NCI-H748 (cell line): ENCODE data around the gene ENOX2.
"Not testable (repeated sequence)": the region's sequence is repeated elsewhere in the genome, so short reads cannot be mapped to it uniquely, and the experiment has no call there.

Experiments
- DNase-seq: peaks from one replicate; lab custom pipeline; 2025; ENCODE audit not compliant: unreplicated experiment; lab: John Stamatoyannopoulos, UW

Gene ENOX2

GRCh38 chrX:130769835-130770234 is 133.2 kb downstream of the ENOX2 start:
- DNase-seq, result no peak

DNA sequence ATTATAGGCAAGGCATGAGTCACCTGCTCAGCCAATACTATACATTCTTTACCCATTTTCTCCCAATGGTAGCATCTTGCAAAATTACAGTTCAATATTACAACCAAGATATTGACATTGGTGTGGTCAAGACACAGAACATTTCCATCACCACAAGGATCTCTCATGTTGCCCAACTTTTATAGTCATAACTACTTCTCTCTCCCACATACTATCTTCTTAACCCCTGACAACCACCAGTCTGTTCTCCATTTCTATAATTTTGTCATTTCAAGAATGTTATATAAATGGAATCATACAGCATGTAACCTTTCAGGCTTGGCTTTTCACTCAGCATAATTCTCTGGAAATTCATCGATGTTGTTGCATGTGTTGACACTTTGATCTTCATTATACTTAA is 144.9 kb downstream of the ENOX2 start:
- no peak for DNase-seq

GRCh38 chrX:130756233-130756632 is 146.8 kb downstream of the ENOX2 start:
- no peak for DNase-seq

- DNase-seq, result no peak
Measured at GRCh38 chrX:130754353-130754752, 148.7 kb downstream of the ENOX2 start.

- DNase-seq, result no peak
Measured at GRCh38 chrX:130746709-130747342, 156.2 kb downstream of the ENOX2 start.

DNA sequence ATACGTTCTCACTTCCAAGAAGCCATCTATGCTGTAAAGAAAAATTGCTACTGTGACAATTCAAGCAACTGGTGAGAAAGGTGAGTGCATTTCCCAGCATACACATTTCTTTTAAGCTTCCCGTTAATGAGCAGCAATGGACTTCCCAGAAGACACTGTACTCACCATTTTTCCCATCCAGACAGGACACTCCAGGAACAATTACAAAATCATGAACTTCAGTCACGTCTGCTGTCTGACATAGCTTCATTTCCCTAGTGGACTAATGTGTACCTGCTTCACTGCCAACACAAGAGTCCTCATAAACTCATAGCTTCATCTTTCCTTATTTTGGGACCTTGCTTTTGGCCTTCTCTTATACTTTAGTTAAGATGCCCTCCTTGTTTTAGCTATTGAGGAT is 156.9 kb downstream of the ENOX2 start:
- no peak for DNase-seq

GRCh38 chrX:130741584-130741983 is 161.4 kb downstream of the ENOX2 start:
- DNase-seq, result peak; percentile 46

DNA sequence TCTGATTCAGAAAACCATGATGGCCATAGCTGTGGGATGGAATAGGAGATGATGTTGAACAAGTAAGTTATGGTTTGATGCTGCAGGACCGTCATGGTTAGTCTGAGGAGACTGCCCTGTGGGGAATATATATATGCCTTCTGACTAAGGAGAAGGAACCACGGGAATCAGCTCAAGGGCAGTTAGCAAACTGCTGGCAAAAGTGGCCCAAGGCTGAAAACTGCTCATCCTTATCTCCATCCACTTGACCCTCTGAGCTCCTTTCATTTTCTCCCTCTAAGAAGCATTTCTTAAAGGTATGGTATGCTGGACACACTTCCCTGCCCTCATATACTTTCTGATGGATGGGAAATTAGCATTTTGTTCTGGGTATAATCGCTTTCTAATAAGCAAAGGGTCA is 161.9 kb downstream of the ENOX2 start:
- no peak for DNase-seq

GRCh38 chrX:130738638-130739195 is 164.3 kb downstream of the ENOX2 start:
- DNase-seq, result peak; percentile 48

- DNase-seq, result no peak
Measured at GRCh38 chrX:130734713-130735112, 168.3 kb downstream of the ENOX2 start.

- DNase-seq, result no peak
Measured at GRCh38 chrX:130728208-130728607, 174.8 kb downstream of the ENOX2 start.

- DNase-seq, result no peak
Measured at GRCh38 chrX:130726661-130727060, 176.3 kb downstream of the ENOX2 start.

GRCh38 chrX:130725519-130725918 is 177.5 kb downstream of the ENOX2 start:
- DNase-seq, result no peak

GRCh38 chrX:130719413-130719812 is 183.6 kb downstream of the ENOX2 start:
- peak; percentile 4 for DNase-seq

DNA sequence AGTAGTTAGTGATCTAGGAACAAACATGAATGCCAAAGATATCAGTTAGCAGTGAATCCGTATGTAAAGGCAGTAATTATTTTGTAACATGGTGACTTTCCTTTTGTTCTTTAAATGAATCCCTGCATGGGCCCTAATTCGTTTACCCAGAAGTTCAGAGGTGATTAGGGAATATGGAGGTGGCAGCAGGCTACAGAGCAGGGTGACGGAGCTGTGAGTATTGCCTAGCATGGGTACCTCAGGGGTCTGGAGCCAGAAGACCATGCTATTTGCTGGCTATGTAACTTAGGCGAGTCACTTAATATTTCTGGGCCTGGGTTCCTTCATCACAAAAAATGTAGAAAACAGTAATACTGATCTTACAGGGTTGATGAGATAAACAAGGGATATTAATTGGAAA is 184.9 kb downstream of the ENOX2 start:
- no peak for DNase-seq

DNA sequence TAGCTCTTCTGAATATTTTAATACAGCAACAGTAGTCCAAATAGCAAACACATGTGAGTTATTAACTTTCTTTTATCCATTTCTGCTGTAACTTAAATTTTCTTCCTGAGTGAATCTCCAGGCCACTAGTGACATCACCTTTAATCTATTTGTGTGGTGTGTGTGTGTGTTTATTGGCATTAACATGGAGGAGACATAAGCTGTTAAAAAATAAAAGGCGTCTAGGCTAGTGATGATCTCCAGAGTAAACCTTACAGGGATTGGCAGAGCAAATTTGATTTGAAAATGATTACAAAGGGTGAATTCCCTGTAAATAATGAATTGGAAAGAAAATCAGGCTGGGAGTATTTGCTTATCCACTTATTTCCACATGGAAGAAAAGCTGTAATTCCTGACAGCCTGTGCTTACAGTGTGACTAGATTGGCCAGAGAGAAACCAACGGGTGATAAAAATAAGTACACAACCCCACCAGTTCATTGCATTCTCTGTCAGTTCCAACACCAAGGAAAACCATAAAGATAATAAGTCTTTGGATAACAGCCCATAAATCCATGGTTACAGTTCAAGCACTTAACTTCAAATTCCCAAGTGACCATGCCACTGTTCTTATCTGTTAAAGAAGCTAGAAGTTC is 186.1 kb downstream of the ENOX2 start:
- peak; percentile 40 for DNase-seq

DNA sequence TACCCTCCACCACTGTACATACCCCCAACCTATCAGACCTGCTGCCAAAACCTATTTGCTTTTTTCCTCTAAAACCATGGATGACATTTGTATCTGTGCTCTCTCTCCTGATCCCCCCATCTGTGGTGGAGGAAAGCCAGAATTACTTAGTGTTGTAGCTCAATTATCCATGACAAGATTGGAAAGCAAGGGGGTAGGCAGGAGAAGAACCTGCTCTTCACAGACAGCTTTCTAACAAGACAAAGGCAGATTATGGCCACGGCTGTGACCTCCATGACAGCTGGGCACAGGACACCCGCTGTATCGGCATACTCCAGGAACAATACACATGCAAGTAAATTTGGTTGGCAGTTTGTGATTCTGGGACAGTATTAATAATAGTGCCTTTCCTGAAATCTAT is 186.7 kb downstream of the ENOX2 start:
- no peak for DNase-seq

DNA sequence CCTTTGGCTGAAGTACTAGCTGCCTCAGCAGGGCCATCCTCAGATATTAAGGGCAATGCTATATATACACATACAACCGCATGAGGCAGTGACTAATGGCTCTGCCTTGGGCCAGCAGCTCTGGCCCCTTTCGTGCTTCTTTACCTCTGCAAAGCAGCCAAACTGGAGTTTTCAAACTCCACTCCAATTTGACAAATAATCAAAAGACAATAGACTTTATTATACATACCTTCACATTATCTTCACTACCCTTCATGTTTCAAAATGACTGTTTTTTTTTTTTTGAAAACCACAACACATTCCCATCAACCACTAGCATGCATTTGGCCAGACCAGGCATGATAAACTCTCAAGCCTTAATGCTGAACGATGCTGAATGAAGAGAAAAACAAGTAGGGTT is 187.7 kb downstream of the ENOX2 start:
- no peak for DNase-seq

DNA sequence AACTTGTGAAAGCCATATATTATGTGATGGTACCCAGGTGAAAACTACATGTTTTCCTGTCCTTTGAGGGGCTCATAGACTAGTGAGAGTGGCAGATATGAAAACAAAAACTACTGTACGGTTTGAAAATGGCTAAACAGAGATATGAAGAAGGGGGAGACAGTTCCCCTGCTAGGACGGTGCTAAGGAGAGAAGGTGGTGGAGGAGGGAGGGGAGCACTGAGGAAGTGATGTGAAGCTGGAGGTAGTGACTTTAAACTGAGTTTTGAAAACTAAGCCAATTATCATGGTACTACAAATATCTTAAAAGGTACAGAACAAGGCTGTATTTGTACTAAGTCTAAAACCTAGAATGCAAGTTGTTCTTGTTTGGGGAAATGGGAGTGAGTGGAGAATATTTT is 188.3 kb downstream of the ENOX2 start:
- no peak for DNase-seq

- DNase-seq, result no peak
Measured at GRCh38 chrX:130714135-130714534, 188.9 kb downstream of the ENOX2 start.

- DNase-seq, result not testable (repeated sequence)
Measured at GRCh38 chrX:130709178-130709577, 193.8 kb downstream of the ENOX2 start.

GRCh38 chrX:130705591-130705990 is 197.4 kb downstream of the ENOX2 start:
- DNase-seq, result no peak
